HepG2 (cell line): ENCODE measurements around the gene SEMA3G. TPM values are rescaled to one million over a fixed set of nuclear protein-coding genes. Genes with fewer than 3 reads are reported as not detected.

Experiments
- DNMT3B ChIP-seq: conservative IDR thresholded peaks from 2 replicates; pipeline ENCODE4 v1.6.1; 2016; ENCODE audit warnings: missing biosample characterization, control low read depth
- FUBP1 ChIP-seq: sonication (generic); formaldehyde crosslinking; IDR thresholded peaks from 2 replicates; pipeline ENCODE4 v1.5.1; 2020; ENCODE audit warnings: missing genetic modification reagents, mild to moderate bottlenecking, borderline replicate concordance
- MLLT10 ChIP-seq: sonication (generic); formaldehyde crosslinking; IDR thresholded peaks from 2 replicates; pipeline ENCODE4 v1.4.0; 2020; ENCODE audit warnings: missing genetic modification reagents
- NCOA5 ChIP-seq: sonication (generic); formaldehyde crosslinking; IDR thresholded peaks from 2 replicates; pipeline ENCODE4 v1.4.0; 2020; ENCODE audit warnings: missing genetic modification reagents
- PHF8 ChIP-seq: sonication (generic); formaldehyde crosslinking; IDR thresholded peaks from 2 replicates; pipeline ENCODE4 v1.5.0; 2020; ENCODE audit warnings: missing genetic modification reagents
- SOX6 ChIP-seq, 2 experiments: fragments of 450-650 bp in 1 of 2; sonication (generic) in 1 of 2; formaldehyde crosslinking in 1 of 2; IDR thresholded peaks; 2 replicates each; pipeline versions ENCODE4 v1.4.0 to v1.6.1; 2017 to 2020; ENCODE audit warnings: antibody characterized with exemption in 1 of 2, mild to moderate bottlenecking in 1 of 2, missing genetic modification reagents in 1 of 2
- SP140L ChIP-seq: sonication (generic); formaldehyde crosslinking; IDR thresholded peaks from 2 replicates; pipeline ENCODE4 v1.4.0; 2020; ENCODE audit warnings: missing genetic modification reagents, borderline replicate concordance
- SPEN ChIP-seq: sonication (generic); formaldehyde crosslinking; IDR thresholded peaks from 2 replicates; pipeline ENCODE4 v1.5.1; 2020; ENCODE audit warnings: low read depth, mild to moderate bottlenecking, missing genetic modification reagents
- YY1 ChIP-seq: IDR thresholded peaks from 2 replicates; pipeline ENCODE4 v1.6.1; 2011; ENCODE audit warnings: low read length, low read depth, moderate library complexity, mild to moderate bottlenecking; ENCODE audit not compliant: insufficient read depth, insufficient replicate concordance
- ZBED4 ChIP-seq: sonication (generic); formaldehyde crosslinking; IDR thresholded peaks from 2 replicates; pipeline ENCODE4 v1.4.0; 2020; ENCODE audit warnings: missing genetic modification reagents, borderline replicate concordance
- ZEB1 ChIP-seq: IDR thresholded peaks from 2 replicates; pipeline ENCODE4 v1.6.1; 2012; ENCODE audit warnings: mild to moderate bottlenecking, low read depth, inconsistent platforms; ENCODE audit not compliant: insufficient replicate concordance
- ZNF558 ChIP-seq: sonication (generic); formaldehyde crosslinking; IDR thresholded peaks from 2 replicates; pipeline ENCODE4 v1.9.0; 2022; ENCODE audit warnings: mild to moderate bottlenecking, missing genetic modification reagents, borderline replicate concordance
- ZNF598 ChIP-seq: sonication (generic); formaldehyde crosslinking; IDR thresholded peaks from 2 replicates; pipeline ENCODE4 v1.5.1; 2020; ENCODE audit warnings: mild to moderate bottlenecking, missing genetic modification reagents, borderline replicate concordance
- ZNF713 ChIP-seq: sonication (generic); formaldehyde crosslinking; IDR thresholded peaks from 2 replicates; pipeline ENCODE4 v1.4.0; 2020; ENCODE audit warnings: mild to moderate bottlenecking, missing genetic modification reagents
- polyA plus RNA-seq, 8 experiments: library from polyadenylated mRNA; depleted of rRNA in 3 of 8; stranded (reverse) in 7 of 8; unstranded in 1 of 8; fragments of >200 nt; fragmentation: Illumina TruSeq in 4 of 8; extraction: Trizol in 4 of 8; gene quantifications; 2 replicates each; pipeline versions ENCODE4 v1.2.1 to v1.2.3, GENCODE V29; 2011 to 2016; ENCODE audit warnings: low read depth in 4 of 8, missing spikeins in 1 of 8, mixed read lengths in 1 of 8; ENCODE audit not compliant: insufficient read depth in 1 of 8
- total RNA-seq, 5 experiments: library from RNA; depleted of rRNA; stranded (reverse); fragments of >200 nt; fragmentation: Illumina TruSeq; extraction: Trizol; gene quantifications; 2 replicates each; pipeline ENCODE4 v1.2.3, GENCODE V29; 2016; ENCODE audit warnings: low read depth in 1 of 5
- TF ChIP-seq, protein P1 (sequence below): sonication (generic); formaldehyde crosslinking; IDR thresholded peaks from 2 replicates; pipeline ENCODE4 v1.4.0; 2020; ENCODE audit warnings: mild to moderate bottlenecking, missing genetic modification reagents

The SEMA3G gene
- total and polyA plus RNA-seq, 2 of the 13 experiments (the other 11 are each of a cell fraction or from before 2014, with no cell fraction given): 6.1 to 8.3 TPM

GRCh38 chr3:52429779-52430415 lies 15.0 kb downstream of the SEMA3G start (continued):
- TF ChIP-seq, protein P1, sequence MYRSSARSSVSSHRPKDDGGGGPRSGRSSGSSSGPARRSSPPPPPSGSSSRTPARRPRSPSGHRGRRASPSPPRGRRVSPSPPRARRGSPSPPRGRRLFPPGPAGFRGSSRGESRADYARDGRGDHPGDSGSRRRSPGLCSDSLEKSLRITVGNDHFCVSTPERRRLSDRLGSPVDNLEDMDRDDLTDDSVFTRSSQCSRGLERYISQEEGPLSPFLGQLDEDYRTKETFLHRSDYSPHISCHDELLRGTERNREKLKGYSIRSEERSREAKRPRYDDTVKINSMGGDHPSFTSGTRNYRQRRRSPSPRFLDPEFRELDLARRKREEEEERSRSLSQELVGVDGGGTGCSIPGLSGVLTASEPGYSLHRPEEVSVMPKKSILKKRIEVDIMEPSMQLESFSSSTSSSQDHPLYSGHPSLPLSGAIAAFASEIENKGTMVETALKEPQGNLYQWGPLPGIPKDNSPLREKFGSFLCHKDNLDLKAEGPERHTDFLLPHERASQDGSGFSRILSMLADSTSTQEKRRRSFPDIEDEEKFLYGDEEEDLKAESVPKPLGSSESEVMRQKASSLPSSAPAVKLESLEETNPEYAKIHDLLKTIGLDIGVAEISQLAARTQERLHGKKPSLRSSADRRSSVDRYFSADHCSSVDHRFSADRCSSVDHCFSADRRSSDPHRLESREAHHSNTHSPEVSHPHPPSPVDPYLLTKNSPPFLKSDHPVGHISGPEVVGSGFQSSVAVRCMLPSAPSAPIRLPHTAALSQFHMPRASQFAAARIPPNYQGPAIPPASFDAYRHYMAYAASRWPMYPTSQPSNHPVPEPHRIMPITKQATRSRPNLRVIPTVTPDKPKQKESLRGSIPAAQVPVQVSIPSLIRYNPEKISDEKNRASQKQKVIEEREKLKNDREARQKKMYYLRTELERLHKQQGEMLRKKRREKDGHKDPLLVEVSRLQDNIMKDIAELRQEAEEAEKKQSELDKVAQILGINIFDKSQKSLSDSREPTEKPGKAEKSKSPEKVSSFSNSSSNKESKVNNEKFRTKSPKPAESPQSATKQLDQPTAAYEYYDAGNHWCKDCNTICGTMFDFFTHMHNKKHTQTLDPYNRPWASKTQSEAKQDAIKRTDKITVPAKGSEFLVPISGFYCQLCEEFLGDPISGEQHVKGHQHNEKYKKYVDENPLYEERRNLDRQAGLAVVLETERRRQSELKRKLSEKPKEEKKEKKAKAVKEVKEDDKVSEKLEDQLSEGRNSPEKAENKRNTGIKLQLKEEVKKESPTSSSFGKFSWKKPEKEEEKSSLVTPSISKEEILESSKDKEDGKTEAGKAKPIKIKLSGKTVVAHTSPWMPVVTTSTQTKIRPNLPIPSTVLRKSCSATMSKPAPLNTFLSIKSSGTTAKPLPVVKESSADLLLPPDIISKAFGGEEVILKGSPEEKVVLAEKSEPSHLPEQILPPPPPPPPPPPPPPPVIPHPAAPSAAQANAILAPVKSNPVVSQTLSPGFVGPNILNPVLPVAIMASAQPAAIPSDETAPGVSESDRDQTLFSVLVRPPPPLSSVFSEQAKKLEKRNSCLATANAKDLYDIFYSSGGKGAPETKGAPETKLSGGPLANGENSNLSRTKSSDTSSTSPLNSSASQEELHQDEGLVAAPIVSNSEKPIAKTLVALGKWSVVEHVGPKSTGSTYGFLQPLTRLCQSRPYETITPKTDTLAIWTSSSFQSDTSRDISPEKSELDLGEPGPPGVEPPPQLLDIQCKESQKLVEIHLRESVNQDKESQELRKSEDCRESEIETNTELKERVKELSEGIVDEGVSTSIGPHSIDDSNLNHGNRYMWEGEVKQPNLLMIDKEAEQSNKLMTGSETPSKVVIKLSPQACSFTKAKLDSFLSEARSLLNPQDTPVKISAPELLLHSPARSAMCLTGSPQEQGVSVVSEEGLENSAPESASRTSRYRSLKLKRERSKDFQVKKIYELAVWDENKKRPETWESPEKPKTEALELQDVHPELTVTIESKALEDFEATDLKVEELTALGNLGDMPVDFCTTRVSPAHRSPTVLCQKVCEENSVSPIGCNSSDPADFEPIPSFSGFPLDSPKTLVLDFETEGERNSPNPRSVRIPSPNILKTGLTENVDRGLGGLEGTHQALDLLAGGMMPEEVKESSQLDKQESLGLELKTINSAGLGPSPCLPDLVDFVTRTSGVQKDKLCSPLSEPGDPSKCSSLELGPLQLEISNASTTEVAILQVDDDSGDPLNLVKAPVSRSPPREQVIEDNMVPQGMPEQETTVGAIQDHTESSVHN (CRISPR knock-in tag): no peak
- TF ChIP-seq ZNF558 (CRISPR knock-in tag) (no peak), SPEN (CRISPR knock-in tag) (peak; percentile 84), ZBED4 (CRISPR knock-in tag) (no peak; the same call in 1 of the 2 replicates), ZNF598 (CRISPR knock-in tag) (no peak; the same call in 1 of the 2 replicates), YY1 (peak; percentile 37), MLLT10 (CRISPR knock-in tag) (no peak), DNMT3B (CRISPR knock-in tag) (no peak), SOX6 (IDR thresholded peaks at IDR 0.05) (no peak), SOX6 (CRISPR knock-in tag; IDR thresholded peaks at IDR 0.05) (peak; percentile 100), PHF8 (CRISPR knock-in tag) (0 out of 2 replicates have a peak, but pooled peaks have one; percentile 19), FUBP1 (no peak), ZNF713 (CRISPR knock-in tag) (no peak), ZEB1 (no peak), NCOA5 (CRISPR knock-in tag) (no peak), SP140L (CRISPR knock-in tag) (no peak)
